ENCODE results near the gene LCP1.

The LCP1 gene

GRCh38 chr13:46124967-46125933 is 56.7 kb downstream of the LCP1 start:
- TF ChIP-seq SIN3A (IDR thresholded peaks at IDR 0.05; ENCODE audit: borderline replicate concordance, insufficient read depth, low read length), result no peak
- no peak for TF ChIP-seq POLR2AphosphoS5 (IDR thresholded peaks at IDR 0.05; ENCODE audit: low read depth, low read length)
- TF ChIP-seq REST (IDR thresholded peaks at IDR 0.05; ENCODE audit: insufficient read depth in 1 of 2, low read depth in 2 of 2, low read length in 2 of 2), result no peak
- TF ChIP-seq FOXP2 (optimal IDR thresholded peaks at IDR 0.05; ENCODE audit: borderline replicate concordance, extremely low read depth, extremely low read length, insufficient read depth), result no peak
- no peak for TF ChIP-seq TAF1 (IDR thresholded peaks at IDR 0.05; ENCODE audit: borderline replicate concordance, insufficient read depth, low read length)

GRCh38 chr13:46124531-46124966 is 57.4 kb downstream of the LCP1 start:
- no peak for TF ChIP-seq REST (IDR thresholded peaks at IDR 0.05; ENCODE audit: insufficient read depth in 1 of 2, low read depth in 2 of 2, low read length in 2 of 2)

GRCh38 chr13:46122304-46122703 is 59.7 kb downstream of the LCP1 start:
- TF ChIP-seq FOXP2 (optimal IDR thresholded peaks at IDR 0.05; ENCODE audit: borderline replicate concordance, extremely low read depth, extremely low read length, insufficient read depth) (no peak), SIN3A (IDR thresholded peaks at IDR 0.05; ENCODE audit: borderline replicate concordance, insufficient read depth, low read length) (no peak), TAF1 (IDR thresholded peaks at IDR 0.05; ENCODE audit: borderline replicate concordance, insufficient read depth, low read length) (no peak), REST (IDR thresholded peaks at IDR 0.05; ENCODE audit: insufficient read depth in 1 of 2, low read depth in 2 of 2, low read length in 2 of 2) (no peak), POLR2AphosphoS5 (IDR thresholded peaks at IDR 0.05; ENCODE audit: low read depth, low read length) (no peak)

- TF ChIP-seq TAF1 (IDR thresholded peaks at IDR 0.05; ENCODE audit: borderline replicate concordance, insufficient read depth, low read length) (no peak), SIN3A (IDR thresholded peaks at IDR 0.05; ENCODE audit: borderline replicate concordance, insufficient read depth, low read length) (no peak), POLR2AphosphoS5 (IDR thresholded peaks at IDR 0.05; ENCODE audit: low read depth, low read length) (no peak), FOXP2 (optimal IDR thresholded peaks at IDR 0.05; ENCODE audit: borderline replicate concordance, extremely low read depth, extremely low read length, insufficient read depth) (no peak), REST (IDR thresholded peaks at IDR 0.05; ENCODE audit: insufficient read depth in 1 of 2, low read depth in 2 of 2, low read length in 2 of 2) (no peak)
These were observed 60.3 kb downstream of the LCP1 start for GRCh38 chr13:46121597-46122163.
